ENCODE measurements around the gene SUGCT. TPM values are rescaled to one million over a fixed set of nuclear protein-coding genes. Genes with fewer than 3 reads are reported as not detected.

SUGCT gene
- total and polyA plus RNA-seq, 2 experiments from 2014 or later: 21.4 to 57.8 TPM

DNA sequence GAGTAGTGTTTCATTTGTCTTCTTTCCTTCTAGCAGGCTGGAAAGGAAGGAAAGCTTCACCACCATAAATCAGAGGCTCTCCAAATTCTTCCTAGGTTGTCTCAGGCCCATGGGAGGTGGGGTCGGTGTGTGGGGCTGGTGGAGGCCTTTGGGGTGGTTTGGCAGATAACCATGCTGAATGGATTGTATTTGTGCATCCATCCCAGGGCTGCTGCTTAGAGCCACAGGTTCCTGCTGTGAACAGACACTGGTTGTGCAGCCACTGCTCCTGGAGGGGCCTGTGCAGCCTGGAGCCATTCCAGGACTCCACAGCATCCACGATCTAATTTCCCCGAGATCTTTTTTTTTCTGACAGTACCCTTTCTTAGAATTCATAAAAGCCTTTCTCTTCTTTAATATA lies 741.8 kb downstream of the SUGCT start:
- Histone ChIP-seq H3K36me3 (no peaks in the 10 kb centered on the region), H3K4me1 (ENCODE audit: low read depth) (no peaks in the 10 kb centered on the region), H3K4me3 (no peak overlapping the region), H3K27me3 (no peaks in the 10 kb centered on the region), H3K27ac (no peak overlapping the region), H3K9me3 (ENCODE audit: low read depth) (no peaks in the 10 kb centered on the region)
- DNase-seq (ENCODE audit: low read depth in 1 of 2, low spot score in 1 of 2): no peak
- TF ChIP-seq CTCF (IDR thresholded peaks at IDR 0.05; ENCODE audit: low read depth, low read length): no peak

GRCh38 chr7:40879941-40880543 lies 745.2 kb downstream of the SUGCT start:
- no peak for TF ChIP-seq CTCF (IDR thresholded peaks at IDR 0.05; ENCODE audit: low read depth, low read length)
- no peak overlapping the region for H3K4me3 ChIP-seq
- H3K27me3 ChIP-seq: no peaks in the 10 kb centered on the region
- peak in 1 of 2 donors; percentile 35 for DNase-seq (ENCODE audit: low read depth in 1 of 2, low spot score in 1 of 2)
- no peaks in the 10 kb centered on the region for H3K36me3 ChIP-seq
- no peak overlapping the region for H3K27ac ChIP-seq
- no peaks in the 10 kb centered on the region for H3K9me3 ChIP-seq (ENCODE audit: low read depth)
- H3K4me1 ChIP-seq (ENCODE audit: low read depth): no peaks in the 10 kb centered on the region

DNA sequence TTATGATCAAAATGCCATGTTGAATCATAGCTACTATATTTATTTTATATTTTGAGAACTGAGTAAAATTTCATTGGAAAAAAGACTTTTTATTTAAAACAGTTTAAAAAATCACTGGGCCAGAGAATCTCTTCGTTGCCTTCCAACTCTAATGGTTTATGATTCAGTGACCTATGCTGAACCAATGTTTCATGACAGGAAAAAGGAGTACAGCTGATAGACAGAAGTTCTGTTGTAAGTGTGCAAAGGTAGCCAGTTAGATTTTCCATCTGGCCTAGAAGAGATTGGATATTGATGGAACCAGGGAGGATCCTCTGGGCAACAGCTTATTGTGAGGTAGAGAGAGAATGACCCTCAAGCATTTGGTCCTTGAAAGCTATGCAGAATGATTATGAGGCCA lies 745.8 kb downstream of the SUGCT start:
- no peaks in the 10 kb centered on the region for H3K36me3 ChIP-seq
- no peaks in the 10 kb centered on the region for H3K27me3 ChIP-seq
- DNase-seq (ENCODE audit: low read depth in 1 of 2, low spot score in 1 of 2): peak in 1 of 2 donors; percentile 36
- no peaks in the 10 kb centered on the region for H3K4me1 ChIP-seq (ENCODE audit: low read depth)
- H3K4me3 ChIP-seq: no peak overlapping the region
- H3K9me3 ChIP-seq (ENCODE audit: low read depth): no peaks in the 10 kb centered on the region
- TF ChIP-seq CTCF (IDR thresholded peaks at IDR 0.05; ENCODE audit: low read depth, low read length): no peak
- H3K27ac ChIP-seq: no peak overlapping the region

- no peak overlapping the region for H3K4me3 ChIP-seq
- H3K27ac ChIP-seq: no peak overlapping the region
- H3K36me3 ChIP-seq: no peaks in the 10 kb centered on the region
- no peak for TF ChIP-seq CTCF (IDR thresholded peaks at IDR 0.05; ENCODE audit: low read depth, low read length)
- H3K27me3 ChIP-seq: no peaks in the 10 kb centered on the region
- no peaks in the 10 kb centered on the region for H3K4me1 ChIP-seq (ENCODE audit: low read depth)
- H3K9me3 ChIP-seq (ENCODE audit: low read depth): no peaks in the 10 kb centered on the region
- no peak for DNase-seq (ENCODE audit: low read depth in 1 of 2, low spot score in 1 of 2)
Measured at GRCh38 chr7:40881405-40881926, 746.7 kb downstream of the SUGCT start.

- H3K4me3 ChIP-seq: no peak overlapping the region
- H3K27me3 ChIP-seq: no peaks in the 10 kb centered on the region
- no peaks in the 10 kb centered on the region for H3K4me1 ChIP-seq (ENCODE audit: low read depth)
- TF ChIP-seq CTCF (IDR thresholded peaks at IDR 0.05; ENCODE audit: low read depth, low read length): no peak
- no peak for DNase-seq (ENCODE audit: low read depth in 1 of 2, low spot score in 1 of 2)
- H3K36me3 ChIP-seq: no peaks in the 10 kb centered on the region
- no peaks in the 10 kb centered on the region for H3K9me3 ChIP-seq (ENCODE audit: low read depth)
- no peak overlapping the region for H3K27ac ChIP-seq
Measured at GRCh38 chr7:40882071-40882658, 747.4 kb downstream of the SUGCT start.

All from cardiac muscle cell (in vitro differentiated cells and primary cell).